Left lobe of liver (tissue), 2 donors: ENCODE results near the gene MTLN. TPM values are rescaled to one million over a fixed set of nuclear protein-coding genes. Genes with fewer than 3 reads are reported as not detected.
"Not testable (repeated sequence)": the region's sequence is repeated elsewhere in the genome, so short reads cannot be mapped to it uniquely, and the experiment has no call there.

ENCODE experiments used
- ATAC-seq: fragments of 200-7000 bp; cut with Tn5 transposase; one replicate; pipeline ENCODE4 v1.9.1; 2020; ENCODE audit warnings: mild to moderate bottlenecking, moderate library complexity
- DNase-seq: peaks from one replicate; pipeline ENCODE4 v3.0.0-alpha.2; 2020; ENCODE audit warnings: low spot score
- total RNA-seq: library from RNA; stranded (reverse); gene quantifications from one replicate; pipeline ENCODE4 v1.2.1, GENCODE V29; 2021
- donor health status: DM: no; HTN: no; CAD: no; lungs with moderate emphysema.
- donor health status: DM: no; HTN: yes; CAD: no.

The MTLN gene
- total RNA-seq, 1 donor from 2014 or later, result 40.8 TPM

DNA sequence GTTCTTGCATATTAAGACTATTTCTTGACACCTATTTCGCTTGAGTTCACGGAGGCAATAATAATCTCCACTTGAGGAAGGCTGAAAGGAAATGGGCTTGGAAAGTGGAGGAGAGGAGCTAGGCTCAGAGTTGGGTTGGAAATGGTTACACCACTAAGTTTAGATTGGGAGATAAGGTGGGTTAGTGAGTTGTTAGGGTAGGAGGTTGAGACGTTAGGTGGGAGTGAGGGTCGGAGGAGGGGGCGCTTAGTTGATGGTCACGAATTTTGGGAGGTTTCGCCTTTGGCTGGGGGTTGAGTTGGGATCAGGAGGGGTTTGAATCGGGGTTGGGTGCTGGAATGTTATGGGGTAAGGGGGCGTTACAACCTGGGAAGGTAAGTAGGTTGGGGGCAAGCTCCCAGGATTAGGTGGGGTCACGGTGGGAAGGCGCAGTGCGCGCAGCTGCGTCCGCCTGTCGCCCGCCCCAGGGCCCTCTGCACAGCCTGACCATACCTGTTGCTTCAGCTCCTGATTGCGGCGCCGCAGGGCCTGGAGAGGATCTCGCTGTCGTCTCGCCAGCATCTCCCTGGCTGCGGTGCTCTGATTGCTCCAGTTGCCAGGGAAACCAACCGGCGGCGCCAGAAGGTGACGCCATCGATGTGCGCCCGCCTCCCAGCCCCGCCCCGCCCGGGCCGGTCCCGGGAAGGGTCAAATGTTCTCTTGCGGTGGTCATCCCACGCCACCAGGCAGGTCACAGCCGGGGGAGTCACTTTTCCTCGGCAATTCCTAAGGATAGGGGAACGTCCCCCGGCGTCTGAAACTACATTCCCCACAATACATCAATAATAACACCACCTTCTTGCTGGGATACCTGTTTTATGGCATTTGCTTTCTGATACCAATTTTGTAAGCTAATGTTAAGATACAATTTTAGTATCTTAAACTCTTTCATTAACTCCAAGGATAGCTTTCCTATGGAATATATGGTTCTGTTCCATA lies 7.7 kb downstream of the MTLN start, which contains the start of gene NPHP1:
Gene NPHP1, minus strand, starts transcription at position 606 of the 978 bp plus-strand sequence. Its CDS starts 45 bp downstream, at position 561.
- peak; percentile 99 for ATAC-seq
- peak; percentile 90 for DNase-seq

DNA sequence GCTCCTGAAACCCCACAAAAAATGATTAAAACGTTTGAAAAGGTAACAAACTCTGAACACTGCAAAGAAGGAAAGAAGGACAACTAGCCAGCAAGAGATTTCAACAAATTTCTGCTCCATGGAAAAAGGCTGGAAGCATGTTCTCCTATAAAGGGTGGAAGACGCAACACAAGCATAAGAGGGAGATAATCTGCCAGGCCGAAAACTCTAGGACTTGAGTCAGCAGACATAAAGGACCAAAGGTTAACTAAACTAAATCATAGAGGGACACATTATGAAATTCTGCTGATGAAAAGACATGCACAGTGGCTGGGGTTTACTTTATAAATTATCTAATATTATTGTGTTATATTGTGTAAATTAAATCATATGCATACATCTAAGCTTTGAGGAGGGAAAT lies 14.3 kb downstream of the MTLN start:
- DNase-seq, result no peak

GRCh38 chr2:110197452-110197851 lies 14.9 kb downstream of the MTLN start:
- DNase-seq, result no peak
- ATAC-seq, result no peak

More for the DNA sequence above, 14.3 kb downstream of the MTLN start:
- no peak for ATAC-seq

DNA sequence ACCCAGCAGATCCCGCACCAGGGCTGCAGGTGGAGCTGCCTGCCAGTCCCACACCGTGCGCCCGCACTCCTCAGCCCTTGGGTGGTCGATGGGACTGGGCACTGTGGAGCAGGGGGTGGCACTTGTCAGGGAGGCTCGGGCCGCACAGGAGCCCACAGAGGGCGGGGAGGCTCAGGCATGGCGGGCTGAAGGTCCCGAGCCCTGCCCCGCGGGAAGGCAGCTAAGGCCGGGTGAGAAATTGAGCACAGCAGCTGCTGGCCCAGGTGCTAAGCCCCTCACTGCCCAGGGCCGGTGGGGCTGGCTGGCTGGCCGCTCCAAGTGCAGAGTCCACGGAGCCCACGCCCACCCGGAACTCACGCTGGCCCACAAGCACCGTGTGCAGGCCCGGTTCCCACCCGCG lies 22.2 kb downstream of the MTLN start:
- ATAC-seq, DNase-seq: not testable (repeated sequence)

- ATAC-seq, result no peak
- no peak for DNase-seq
These were observed 29.9 kb downstream of the MTLN start for GRCh38 chr2:110182449-110182848.

DNA sequence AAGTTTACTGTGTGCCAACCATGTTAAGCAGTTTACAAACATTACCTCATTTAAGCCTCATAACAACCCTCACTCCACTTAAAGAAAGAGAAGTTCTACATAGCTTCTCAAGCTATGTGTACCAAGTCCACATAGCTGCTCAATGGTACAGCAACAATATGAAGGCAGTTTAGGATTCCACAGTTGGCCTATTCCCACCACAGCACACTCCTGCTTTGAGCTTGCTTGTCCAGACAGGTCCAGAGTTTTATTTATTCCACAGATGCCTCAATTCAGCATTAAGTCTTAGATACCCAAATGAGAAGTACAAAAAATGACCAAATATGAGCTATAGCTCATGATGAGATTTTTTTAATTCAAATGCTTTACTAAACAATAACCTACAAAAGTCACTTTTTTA lies 32.3 kb downstream of the MTLN start:
- no peak for DNase-seq
- ATAC-seq, result no peak

GRCh38 chr2:110173523-110173922 lies 38.8 kb downstream of the MTLN start:
- DNase-seq (no peak), ATAC-seq (no peak)

GRCh38 chr2:110172506-110172905 lies 39.8 kb downstream of the MTLN start:
- DNase-seq, result no peak
- no peak for ATAC-seq

DNA sequence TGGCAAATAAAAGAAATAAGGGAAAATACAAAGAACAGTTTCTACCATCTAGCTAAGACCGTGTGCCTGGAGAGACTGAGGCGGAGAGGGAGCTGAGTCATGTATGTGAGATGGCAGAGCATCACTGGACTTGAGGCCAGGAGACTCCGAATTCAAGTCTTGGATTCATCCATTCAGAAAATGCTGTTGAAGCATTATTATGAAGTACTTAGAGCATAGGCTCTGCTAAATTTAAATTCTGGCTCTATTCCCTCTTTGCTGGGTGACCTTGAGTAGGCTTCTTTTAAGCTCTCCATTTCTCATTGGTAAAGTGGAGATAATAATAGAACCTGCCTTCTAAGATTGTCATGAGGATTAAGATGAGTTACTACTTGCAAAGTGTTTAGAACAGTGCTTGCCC lies 42.2 kb downstream of the MTLN start:
- ATAC-seq, result no peak
- no peak for DNase-seq

DNA sequence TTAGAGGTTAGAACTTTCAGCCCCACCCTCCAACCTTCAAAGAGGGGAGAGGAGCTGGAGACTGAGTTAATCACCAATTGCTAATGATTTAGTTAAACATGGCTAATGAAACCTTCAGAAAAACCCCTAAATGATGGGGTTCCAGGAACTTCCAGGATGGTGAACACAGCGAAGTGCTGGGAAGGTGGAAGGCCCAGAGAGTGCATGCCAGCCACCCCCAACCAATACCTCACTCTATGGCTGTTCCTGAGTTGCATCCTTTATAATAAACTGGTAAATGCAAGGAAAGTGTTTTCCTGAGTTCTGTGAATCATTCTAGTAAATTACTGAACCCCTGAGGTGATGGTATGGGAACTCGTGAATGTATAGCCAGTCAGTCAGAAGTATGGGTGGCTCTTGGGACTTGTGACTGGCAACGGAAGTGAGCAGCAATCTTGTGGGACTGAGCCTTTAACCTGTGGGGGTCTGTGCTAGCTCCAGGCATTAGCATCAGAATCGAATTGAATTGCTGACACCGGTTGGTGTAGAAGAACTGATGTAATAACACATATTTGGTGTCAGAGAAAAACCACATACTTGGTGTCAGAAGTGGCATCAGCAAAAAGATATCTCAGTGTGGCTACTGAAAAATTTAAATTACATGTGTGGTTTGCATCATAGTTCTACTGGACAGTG lies 44.9 kb downstream of the MTLN start:
- ATAC-seq (no peak), DNase-seq (no peak)

- no peak for DNase-seq
- ATAC-seq, result no peak
These were observed 46.1 kb downstream of the MTLN start for GRCh38 chr2:110166266-110166665.

Other genes with a start within 250 kb of the MTLN start
- 1.6 TPM for gene MALL, start 96.7 kb downstream of the MTLN start, total RNA-seq
- gene NPHP1, start 7.5 kb downstream of the MTLN start, total RNA-seq, result 0.15 TPM